GM18526 (cell line): ENCODE measurements around the gene KAZN.

ENCODE experiments used
- POLR2A ChIP-seq: IDR thresholded peaks from 3 replicates; pipeline ENCODE4 v1.6.1; 2011; ENCODE audit not compliant: insufficient read length; ENCODE audit errors: extremely low read depth

KAZN gene

DNA sequence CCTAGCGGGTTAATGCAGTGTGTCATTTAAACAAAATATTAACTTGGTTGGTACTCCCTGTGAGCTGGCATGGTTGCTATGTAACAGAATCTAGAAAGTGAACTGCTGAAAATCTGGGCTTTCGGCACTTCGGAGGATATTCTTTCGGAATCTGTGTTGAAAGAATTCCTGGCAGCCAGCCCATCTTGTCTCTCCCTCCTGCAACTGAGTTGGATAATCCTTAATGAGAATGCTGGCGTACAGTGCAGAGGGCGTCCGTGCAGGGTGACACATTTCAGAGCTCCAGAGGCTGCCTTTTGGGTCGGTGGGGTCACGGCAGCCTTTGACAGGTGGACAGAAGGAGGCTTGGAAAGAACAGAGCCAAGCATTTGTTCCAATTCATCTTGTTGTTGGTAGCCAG lies 3.7 kb downstream of the KAZN start:
- TF ChIP-seq POLR2A = no peak

GRCh38 chr1:14603645-14604044 lies 5.2 kb downstream of the KAZN start:
- TF ChIP-seq POLR2A = no peak

GRCh38 chr1:14604414-14604813 lies 5.9 kb downstream of the KAZN start:
- no peak for TF ChIP-seq POLR2A

DNA sequence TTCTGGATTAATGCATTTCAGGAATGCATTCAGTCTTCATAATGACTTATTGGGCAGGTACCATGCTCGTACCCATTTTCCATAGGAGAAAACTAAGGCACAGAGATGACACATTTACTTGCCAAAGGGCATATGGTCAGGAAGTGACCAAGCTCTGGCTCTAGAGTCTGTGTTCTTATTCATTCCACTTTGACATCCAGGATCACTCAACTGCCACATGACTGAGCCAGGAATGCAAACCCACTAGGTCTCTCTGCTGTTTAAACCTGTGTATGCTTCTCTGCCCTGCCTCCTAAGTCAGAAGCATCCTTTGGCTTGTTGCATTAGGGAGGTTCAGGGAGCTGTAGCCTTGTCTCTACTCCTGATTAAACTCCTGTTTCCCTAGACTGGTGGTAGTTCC lies 7.5 kb downstream of the KAZN start:
- TF ChIP-seq POLR2A = no peak

DNA sequence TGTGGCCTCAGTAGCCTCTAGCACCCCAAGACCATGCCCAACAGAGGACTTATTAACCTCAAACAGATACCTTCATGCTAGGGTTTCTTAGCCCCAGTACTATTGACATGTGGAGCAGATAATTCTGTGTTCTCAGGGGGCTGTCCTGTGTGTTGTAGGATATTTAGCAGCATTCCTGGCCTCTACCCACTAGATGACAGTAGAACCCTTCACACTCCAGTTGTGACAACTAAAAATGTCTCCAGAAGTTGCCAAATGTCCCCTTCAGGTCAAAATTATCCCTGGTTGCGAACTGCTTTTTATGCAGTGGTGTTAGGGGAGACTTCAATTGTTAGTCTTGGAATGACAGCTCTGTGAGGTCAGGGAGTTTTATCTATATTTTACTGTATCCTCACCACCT lies 8.1 kb downstream of the KAZN start:
- TF ChIP-seq POLR2A = no peak

GRCh38 chr1:14607295-14607694 lies 8.8 kb downstream of the KAZN start:
- no peak for TF ChIP-seq POLR2A

DNA sequence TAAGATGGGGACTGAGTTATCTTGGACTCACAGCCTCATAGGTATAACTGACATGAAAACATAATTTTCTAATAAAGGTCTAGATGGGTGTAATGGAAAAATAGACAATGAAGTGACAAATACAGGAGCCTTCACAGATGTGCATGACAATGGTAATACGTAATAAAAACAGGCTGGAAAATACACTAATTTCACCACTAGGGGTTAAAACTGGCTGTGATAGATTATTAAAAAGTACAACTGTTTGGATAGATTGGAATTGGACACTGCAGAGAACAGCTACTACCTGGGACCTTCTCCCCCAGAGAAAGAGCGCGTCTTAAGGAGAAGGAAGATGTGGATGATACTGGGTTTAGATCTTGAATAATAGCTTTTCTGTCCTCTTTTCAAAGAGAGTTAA lies 9.8 kb downstream of the KAZN start:
- no peak for TF ChIP-seq POLR2A

- no peak for TF ChIP-seq POLR2A
These were observed 12.3 kb downstream of the KAZN start for GRCh38 chr1:14610761-14611160.

GRCh38 chr1:14611792-14612191 lies 13.3 kb downstream of the KAZN start:
- no peak for TF ChIP-seq POLR2A

DNA sequence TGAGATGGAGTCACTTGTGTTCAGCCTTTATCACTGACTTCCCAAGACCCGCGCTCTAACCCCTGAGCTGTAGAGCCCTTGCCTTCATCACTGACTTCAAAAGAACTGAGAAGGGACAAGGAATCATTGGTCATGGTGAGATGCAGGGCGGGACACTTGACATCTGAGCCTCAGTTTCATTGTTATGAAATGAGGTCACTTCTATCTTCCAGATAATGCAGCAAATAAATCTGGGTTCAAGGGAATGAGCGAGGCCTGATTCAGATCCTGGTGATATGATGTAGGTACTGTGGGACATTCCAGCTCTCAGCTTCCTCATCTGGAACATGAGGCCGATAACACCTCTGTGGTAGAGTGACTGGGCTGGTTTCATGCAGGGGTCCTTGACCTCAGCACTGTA lies 13.8 kb downstream of the KAZN start:
- TF ChIP-seq POLR2A = no peak

- no peak for TF ChIP-seq POLR2A
These were observed 15.4 kb downstream of the KAZN start for GRCh38 chr1:14613926-14614325.

- no peak for TF ChIP-seq POLR2A
These were observed 15.9 kb downstream of the KAZN start for GRCh38 chr1:14614341-14614740.

GRCh38 chr1:14615549-14616218 lies 17.2 kb downstream of the KAZN start:
- no peak for TF ChIP-seq POLR2A

DNA sequence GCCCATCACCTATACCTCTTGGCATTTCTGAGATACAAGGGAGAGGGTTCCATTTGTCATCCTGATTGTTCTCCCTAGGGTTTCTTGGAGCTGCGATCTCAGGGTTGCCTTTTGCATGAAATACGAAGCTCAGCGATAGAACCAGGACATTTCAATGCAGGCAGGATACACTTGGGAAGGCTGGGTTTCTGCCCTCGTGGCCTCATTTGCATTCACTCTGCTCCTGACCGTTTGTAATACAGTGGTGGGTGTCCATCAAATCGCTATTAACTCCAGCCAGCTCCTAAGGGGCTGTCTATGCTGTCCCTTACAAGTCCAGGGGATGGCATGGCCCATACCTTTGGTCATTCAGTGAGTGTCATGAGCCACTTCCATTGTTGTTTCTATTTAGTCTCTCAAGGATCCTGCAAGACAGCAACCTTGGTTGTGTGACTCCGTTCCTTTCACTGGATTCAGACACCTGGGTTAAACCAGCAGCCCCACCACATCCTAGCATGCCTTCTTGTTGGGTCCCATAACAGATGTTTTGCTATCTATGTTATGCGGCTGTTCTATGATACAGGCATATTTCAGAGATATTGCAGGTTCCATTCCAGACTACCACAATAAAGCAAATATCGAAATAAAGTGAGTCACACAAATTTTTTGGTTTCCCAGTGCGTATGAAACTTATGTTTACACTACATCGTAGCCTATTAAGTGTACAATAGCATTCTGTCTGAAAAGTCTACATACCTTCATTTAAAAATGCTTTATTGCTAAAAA lies 18.3 kb downstream of the KAZN start:
- no peak for TF ChIP-seq POLR2A

DNA sequence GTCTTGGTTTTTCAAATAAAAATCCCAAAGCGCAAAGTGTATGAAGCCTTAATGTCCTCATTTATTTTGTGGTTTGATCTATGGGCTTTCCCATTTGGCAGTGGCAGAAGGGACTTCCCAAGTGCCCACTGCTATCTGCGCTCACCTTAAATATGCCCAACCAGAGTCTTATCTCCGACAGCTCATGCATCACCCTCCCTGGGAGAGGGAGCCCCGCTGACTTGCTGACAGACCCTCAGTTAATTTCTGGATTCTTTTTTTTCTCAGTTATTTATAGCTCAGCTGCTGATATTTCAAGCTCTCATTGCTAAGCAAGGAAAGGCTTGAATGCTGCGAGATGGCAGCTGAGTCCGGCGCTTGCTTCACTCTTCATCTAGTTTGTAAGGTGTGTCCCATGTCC lies 19.3 kb downstream of the KAZN start:
- TF ChIP-seq POLR2A = no peak

DNA sequence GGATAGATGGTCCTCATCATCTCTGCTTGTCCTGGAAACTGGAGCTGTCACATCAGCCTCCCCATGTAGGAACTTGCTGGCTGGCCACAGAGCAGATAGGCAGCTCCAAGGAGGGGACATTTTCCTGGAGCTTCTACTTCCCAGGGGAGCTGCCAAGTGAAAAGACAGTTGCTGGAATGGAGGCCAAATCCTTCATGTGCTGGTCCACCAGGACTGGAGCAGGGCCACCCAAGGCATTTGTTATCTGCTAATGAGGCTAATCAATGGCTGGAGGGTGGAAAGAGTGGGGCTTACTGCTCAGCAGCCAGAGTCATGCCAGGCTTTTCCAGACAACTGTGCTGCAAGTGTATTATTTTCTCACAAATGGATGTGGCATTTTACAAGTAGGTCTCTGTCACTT lies 22.5 kb downstream of the KAZN start:
- no peak for TF ChIP-seq POLR2A

- no peak for TF ChIP-seq POLR2A
These were observed 24.6 kb downstream of the KAZN start for GRCh38 chr1:14623090-14623489.

DNA sequence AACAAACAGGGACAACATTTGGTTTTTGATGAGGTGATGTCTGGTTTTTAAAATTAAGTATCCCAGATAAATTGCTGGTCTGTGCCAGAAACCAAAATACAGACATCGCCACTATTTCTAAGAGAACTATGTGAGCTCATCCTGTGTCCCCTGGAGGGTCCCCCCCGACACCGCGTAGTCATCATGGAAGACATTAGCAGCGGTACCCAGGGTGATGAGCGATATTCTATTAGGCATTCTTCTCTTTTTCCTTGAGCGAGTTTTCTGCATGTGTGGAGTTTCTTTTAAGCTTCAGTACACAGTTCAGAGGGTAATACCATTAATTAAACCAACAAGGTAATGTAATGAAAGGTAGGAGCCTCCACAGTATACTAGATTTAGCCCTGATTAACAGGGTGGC lies 26.5 kb downstream of the KAZN start:
- no peak for TF ChIP-seq POLR2A

GRCh38 chr1:14625572-14625971 lies 27.1 kb downstream of the KAZN start:
- no peak for TF ChIP-seq POLR2A
